Fibroblast of pulmonary artery (primary cell): ENCODE results near the gene LPAR3.

Source experiments
- DNase-seq: peaks from one replicate; pipeline ENCODE4 v3.0.0-alpha.2; 2010; ENCODE audit warnings: low read depth
- H3K4me3 ChIP-seq: replicated peaks from 2 replicates; pipeline ENCODE4 v1.5.1; 2011; ENCODE audit warnings: low read depth, mild to moderate bottlenecking, control low read depth, low read length, moderate library complexity
- CTCF ChIP-seq: IDR thresholded peaks from 2 replicates; pipeline ENCODE4 v1.5.1; 2011; ENCODE audit warnings: mild to moderate bottlenecking, control low read depth, low read length, inconsistent platforms; ENCODE audit errors: missing control alignments

The LPAR3 gene

GRCh38 chr1:84825161-84825560 is 67.8 kb downstream of the LPAR3 start:
- DNase-seq = no peak
- no peak for TF ChIP-seq CTCF
- H3K4me3 ChIP-seq = no peak overlapping the region

GRCh38 chr1:84823991-84824390 is 69.0 kb downstream of the LPAR3 start:
- TF ChIP-seq CTCF = no peak
- no peak overlapping the region for H3K4me3 ChIP-seq
- no peak for DNase-seq

GRCh38 chr1:84823511-84823910 is 69.5 kb downstream of the LPAR3 start:
- TF ChIP-seq CTCF = no peak
- no peak overlapping the region for H3K4me3 ChIP-seq
- no peak for DNase-seq

GRCh38 chr1:84810343-84810742 is 82.7 kb downstream of the LPAR3 start:
- DNase-seq = no peak
- no peak for TF ChIP-seq CTCF
- H3K4me3 ChIP-seq = no peak overlapping the region

- DNase-seq = no peak
- no peak for TF ChIP-seq CTCF
- no peak overlapping the region for H3K4me3 ChIP-seq
These were observed 84.0 kb downstream of the LPAR3 start for GRCh38 chr1:84809023-84809422.

- no peak for DNase-seq
- no peak for TF ChIP-seq CTCF
- no peak overlapping the region for H3K4me3 ChIP-seq
These were observed 89.4 kb downstream of the LPAR3 start for GRCh38 chr1:84803604-84804003.

- no peak for TF ChIP-seq CTCF
- H3K4me3 ChIP-seq = no peak overlapping the region
- no peak for DNase-seq
These were observed 90.3 kb downstream of the LPAR3 start for GRCh38 chr1:84802567-84803232.
